Neural progenitor cell (in vitro differentiated cells): Measurements from ENCODE around the gene HEXB.

Source experiments
- EZH2phosphoT487 ChIP-seq: fragments of 200-600 bp; sonication (generic); IDR thresholded peaks from 2 replicates; pipeline ENCODE4 v1.6.1; 2017; ENCODE audit warnings: antibody characterized with exemption
- TF ChIP-seq, protein P1 (sequence below): fragments of 200-600 bp; sonication (generic); IDR thresholded peaks from 2 replicates; pipeline ENCODE4 v1.5.1; 2017; ENCODE audit warnings: antibody characterized with exemption, mild to moderate bottlenecking

GRCh38 chr5:74761241-74761640 lies 76.2 kb downstream of the HEXB start:
- TF ChIP-seq EZH2phosphoT487 = no peak
- TF ChIP-seq, protein P1, sequence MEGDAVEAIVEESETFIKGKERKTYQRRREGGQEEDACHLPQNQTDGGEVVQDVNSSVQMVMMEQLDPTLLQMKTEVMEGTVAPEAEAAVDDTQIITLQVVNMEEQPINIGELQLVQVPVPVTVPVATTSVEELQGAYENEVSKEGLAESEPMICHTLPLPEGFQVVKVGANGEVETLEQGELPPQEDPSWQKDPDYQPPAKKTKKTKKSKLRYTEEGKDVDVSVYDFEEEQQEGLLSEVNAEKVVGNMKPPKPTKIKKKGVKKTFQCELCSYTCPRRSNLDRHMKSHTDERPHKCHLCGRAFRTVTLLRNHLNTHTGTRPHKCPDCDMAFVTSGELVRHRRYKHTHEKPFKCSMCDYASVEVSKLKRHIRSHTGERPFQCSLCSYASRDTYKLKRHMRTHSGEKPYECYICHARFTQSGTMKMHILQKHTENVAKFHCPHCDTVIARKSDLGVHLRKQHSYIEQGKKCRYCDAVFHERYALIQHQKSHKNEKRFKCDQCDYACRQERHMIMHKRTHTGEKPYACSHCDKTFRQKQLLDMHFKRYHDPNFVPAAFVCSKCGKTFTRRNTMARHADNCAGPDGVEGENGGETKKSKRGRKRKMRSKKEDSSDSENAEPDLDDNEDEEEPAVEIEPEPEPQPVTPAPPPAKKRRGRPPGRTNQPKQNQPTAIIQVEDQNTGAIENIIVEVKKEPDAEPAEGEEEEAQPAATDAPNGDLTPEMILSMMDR = no peak
